ENCODE measurements around the gene SERINC5. TPM values are rescaled to one million over a fixed set of nuclear protein-coding genes. Genes with fewer than 3 reads are reported as not detected.

Gene SERINC5
- total RNA-seq, 2 experiments from 2014 or later = 115 to 123 TPM

DNA sequence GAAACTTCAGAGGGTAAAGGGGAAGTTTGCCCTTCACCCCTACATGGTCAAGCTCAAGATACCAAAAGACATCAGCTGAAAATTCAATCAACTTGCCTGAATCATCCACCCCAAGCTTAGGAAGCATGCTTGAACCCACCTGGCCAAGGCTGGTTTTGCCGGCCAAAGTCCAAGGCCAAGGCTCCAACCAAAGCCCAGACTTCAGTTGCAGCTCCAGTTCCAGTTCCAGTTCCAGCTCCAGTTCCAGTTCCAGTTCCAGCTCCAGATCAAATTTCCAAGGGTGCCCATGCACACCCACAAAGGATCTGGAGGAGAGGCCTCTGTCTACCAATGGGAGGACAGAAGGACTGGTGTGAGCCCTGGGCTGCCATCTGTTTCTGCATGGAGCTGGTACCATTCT lies 4.6 kb upstream of the SERINC5 start:
- H3K9me3 Mint-ChIP-seq = no peaks in the 10 kb centered on the region
- H3K4me3 Mint-ChIP-seq = no peak overlapping the region
- DNase-seq = no peak

DNA sequence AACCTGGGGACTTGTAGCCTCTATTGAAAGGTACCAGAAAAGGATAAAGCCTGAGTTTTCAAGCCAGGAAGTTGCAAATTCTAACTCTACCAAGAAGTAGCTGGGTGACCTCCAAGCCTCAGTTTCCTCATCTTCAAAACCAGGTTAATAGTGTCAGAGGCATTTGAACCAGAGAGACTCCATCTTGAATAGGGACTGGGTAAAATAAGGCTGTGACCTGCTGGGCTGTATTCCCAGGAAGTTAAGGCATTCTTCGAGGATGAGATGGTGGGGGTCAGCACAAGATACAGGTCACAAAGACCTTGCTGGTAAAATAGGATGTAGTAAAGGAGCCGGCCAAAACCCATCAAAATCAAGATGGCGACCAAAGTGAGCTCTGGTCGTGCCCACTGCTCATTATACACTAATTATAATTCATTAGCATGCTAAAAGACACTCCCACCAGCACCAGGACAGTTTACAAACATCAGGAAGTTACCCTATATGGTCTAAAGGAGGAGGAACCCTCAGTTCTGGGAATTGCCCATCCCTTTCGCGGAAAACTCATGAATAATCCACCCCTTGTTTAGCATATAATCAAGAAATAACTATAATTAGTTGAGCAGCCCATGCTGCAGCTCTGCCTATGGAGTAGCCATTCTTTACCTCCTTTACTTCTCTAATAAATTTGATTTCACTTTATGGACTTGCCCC lies 3.8 kb upstream of the SERINC5 start:
- Mint-ChIP-seq H3K27ac (no peak overlapping the region), H3K4me3 (no peak overlapping the region), H3K27me3 (no peaks in the 10 kb centered on the region), H3K9me3 (no peaks in the 10 kb centered on the region), H3K36me3 (ENCODE audit: low read depth) (peaks cover 14% of the 10 kb centered on the region), H3K4me1 (ENCODE audit: low read depth) (peaks cover 30% of the 10 kb centered on the region)
- CTCF ChIA-PET = no interaction called here
- POLR2A ChIA-PET = no interaction called here
- peaks cover 17% of the 10 kb centered on the region for H3K4me1 ChIP-seq (ENCODE audit: insufficient read depth, low read length)
- ATAC-seq (ENCODE audit: poor library complexity) = no peak
- no peak overlapping the region for H3K4me3 ChIP-seq (ENCODE audit: low read length)
- H3K27ac ChIP-seq (ENCODE audit: low read depth in 1 of 2, low read length in 2 of 2) = no peak overlapping the region
- H3K27me3 ChIP-seq (ENCODE audit: control insufficient read depth in 1 of 2, insufficient read depth in 2 of 2, low read length in 2 of 2) = no peaks in the 10 kb centered on the region
- no peaks in the 10 kb centered on the region for H3K36me3 ChIP-seq (ENCODE audit: insufficient read depth, low read length)
- intact Hi-C loops (cut with DNase I, micrococcal nuclease) = loop anchor here (5.0 to 10.0 kb wide), 4 partner anchors 77 to 398 kb away; partner anchors contain the start of genes DHFR (in 1 of the 2) and MSH3 (in 1 of the 2)
- no peaks in the 10 kb centered on the region for H3K9me3 ChIP-seq (ENCODE audit: control insufficient read depth in 1 of 2, insufficient read depth in 1 of 2, low read length in 2 of 2)
- DNase-seq = no peak
- TF ChIP-seq, protein P1, sequence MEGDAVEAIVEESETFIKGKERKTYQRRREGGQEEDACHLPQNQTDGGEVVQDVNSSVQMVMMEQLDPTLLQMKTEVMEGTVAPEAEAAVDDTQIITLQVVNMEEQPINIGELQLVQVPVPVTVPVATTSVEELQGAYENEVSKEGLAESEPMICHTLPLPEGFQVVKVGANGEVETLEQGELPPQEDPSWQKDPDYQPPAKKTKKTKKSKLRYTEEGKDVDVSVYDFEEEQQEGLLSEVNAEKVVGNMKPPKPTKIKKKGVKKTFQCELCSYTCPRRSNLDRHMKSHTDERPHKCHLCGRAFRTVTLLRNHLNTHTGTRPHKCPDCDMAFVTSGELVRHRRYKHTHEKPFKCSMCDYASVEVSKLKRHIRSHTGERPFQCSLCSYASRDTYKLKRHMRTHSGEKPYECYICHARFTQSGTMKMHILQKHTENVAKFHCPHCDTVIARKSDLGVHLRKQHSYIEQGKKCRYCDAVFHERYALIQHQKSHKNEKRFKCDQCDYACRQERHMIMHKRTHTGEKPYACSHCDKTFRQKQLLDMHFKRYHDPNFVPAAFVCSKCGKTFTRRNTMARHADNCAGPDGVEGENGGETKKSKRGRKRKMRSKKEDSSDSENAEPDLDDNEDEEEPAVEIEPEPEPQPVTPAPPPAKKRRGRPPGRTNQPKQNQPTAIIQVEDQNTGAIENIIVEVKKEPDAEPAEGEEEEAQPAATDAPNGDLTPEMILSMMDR (IDR thresholded peaks at IDR 0.05) = no peak

More for the DNA sequence above, 4.6 kb upstream of the SERINC5 start:
- TF ChIP-seq, protein P1 (IDR thresholded peaks at IDR 0.05) = no peak
- H3K27me3 ChIP-seq (ENCODE audit: control insufficient read depth in 1 of 2, insufficient read depth in 2 of 2, low read length in 2 of 2) = no peaks in the 10 kb centered on the region
- ChIA-PET POLR2A (no interaction called here), CTCF (no interaction called here)
- no peak for ATAC-seq (ENCODE audit: poor library complexity)
- H3K9me3 ChIP-seq (ENCODE audit: control insufficient read depth in 1 of 2, insufficient read depth in 1 of 2, low read length in 2 of 2) = no peaks in the 10 kb centered on the region
- no peak overlapping the region for H3K27ac ChIP-seq (ENCODE audit: low read depth in 1 of 2, low read length in 2 of 2)
- H3K4me1 ChIP-seq (ENCODE audit: insufficient read depth, low read length) = peaks cover 16% of the 10 kb centered on the region
- H3K36me3 ChIP-seq (ENCODE audit: insufficient read depth, low read length) = no peaks in the 10 kb centered on the region
- H3K27me3 Mint-ChIP-seq = no peaks in the 10 kb centered on the region
- peaks cover 32% of the 10 kb centered on the region for H3K4me1 Mint-ChIP-seq (ENCODE audit: low read depth)
- intact Hi-C loops (cut with DNase I, micrococcal nuclease) = no loop called here
- peaks cover 7% of the 10 kb centered on the region for H3K36me3 Mint-ChIP-seq (ENCODE audit: low read depth)
- no peak overlapping the region for H3K4me3 ChIP-seq (ENCODE audit: low read length)
- H3K27ac Mint-ChIP-seq = no peak overlapping the region

GRCh38 chr5:80255431-80255810 lies 427 bp downstream of the SERINC5 start:
- H3K36me3 ChIP-seq (ENCODE audit: insufficient read depth, low read length) = peaks cover 8% of the 10 kb centered on the region
- intact Hi-C loops (cut with DNase I, micrococcal nuclease) = loop anchor here (2.0 to 10.0 kb wide), 5 partner anchors 73 to 402 kb away; partner anchors contain the start of genes DHFR (in 1 of the 2) and MSH3 (in 1 of the 2)
- TF ChIP-seq, protein P1 (IDR thresholded peaks at IDR 0.05) = no peak
- peak overlapping the region; percentile 99 for H3K4me3 ChIP-seq (ENCODE audit: low read length)
- H3K4me1 ChIP-seq (ENCODE audit: insufficient read depth, low read length) = peaks cover 58% of the 10 kb centered on the region
- ChIA-PET CTCF (interaction anchor here (0.9 to 2.3 kb wide), 4 partner anchors 15 to 164 kb away, joined by 6 to 9 read pairs (median 7); no protein-coding TSS in a partner anchor), POLR2A (interaction anchor here (0.8 to 7.5 kb wide), 32 partner anchors 11 to 741 kb away, joined by 3 to 120 read pairs (median 9); partner anchors contain the start of gene HOMER1)
- ATAC-seq (ENCODE audit: poor library complexity) = peak; percentile 11
- Mint-ChIP-seq H3K27me3 (no peaks in the 10 kb centered on the region), H3K36me3 (ENCODE audit: low read depth) (peaks cover 43% of the 10 kb centered on the region), H3K4me1 (ENCODE audit: low read depth) (peaks cover 71% of the 10 kb centered on the region), H3K27ac (peak overlapping the region; percentile 92), H3K9me3 (no peaks in the 10 kb centered on the region), H3K4me3 (peak overlapping the region; percentile 90)
- no peaks in the 10 kb centered on the region for H3K9me3 ChIP-seq (ENCODE audit: control insufficient read depth in 1 of 2, insufficient read depth in 1 of 2, low read length in 2 of 2)
- peak overlapping the region; percentile 58 to 78 for H3K27ac ChIP-seq (ENCODE audit: low read depth in 1 of 2, low read length in 2 of 2)
- H3K27me3 ChIP-seq (ENCODE audit: control insufficient read depth in 1 of 2, insufficient read depth in 2 of 2, low read length in 2 of 2) = no peaks in the 10 kb centered on the region
- DNase-seq = peak in 9 of 14 experiments; percentile 6 to 62 (median 30)

Data from CD4-positive, alpha-beta T cell (primary cell).